HTR-8/SVneo (cell line): ENCODE data around the gene EPHA2.

Experiments
- DNase-seq: peaks from one replicate; pipeline ENCODE4 v3.0.0; 2011; ENCODE audit warnings: low spot score, mixed read lengths; ENCODE audit not compliant: insufficient read length
- FAIRE-seq: peaks from 2 replicates; lab custom pipeline; 2011; peaks lifted over from hg19 to GRCh38; lab: Jason Lieb, UNC

Gene EPHA2

GRCh38 chr1:16151995-16152384 lies 3.9 kb downstream of the EPHA2 start:
- DNase-seq (no peak), FAIRE-seq (no peak)

GRCh38 chr1:16151196-16151994 lies 4.5 kb downstream of the EPHA2 start:
- no peak for DNase-seq

GRCh38 chr1:16150508-16150907 lies 5.4 kb downstream of the EPHA2 start:
- DNase-seq, result no peak

More at GRCh38 chr1:16151196-16151994, 4.5 kb downstream of the EPHA2 start:
- FAIRE-seq, result no peak

GRCh38 chr1:16149702-16150488 lies 6.0 kb downstream of the EPHA2 start:
- FAIRE-seq, result no peak

More at GRCh38 chr1:16150508-16150907, 5.4 kb downstream of the EPHA2 start:
- no peak for FAIRE-seq

DNA sequence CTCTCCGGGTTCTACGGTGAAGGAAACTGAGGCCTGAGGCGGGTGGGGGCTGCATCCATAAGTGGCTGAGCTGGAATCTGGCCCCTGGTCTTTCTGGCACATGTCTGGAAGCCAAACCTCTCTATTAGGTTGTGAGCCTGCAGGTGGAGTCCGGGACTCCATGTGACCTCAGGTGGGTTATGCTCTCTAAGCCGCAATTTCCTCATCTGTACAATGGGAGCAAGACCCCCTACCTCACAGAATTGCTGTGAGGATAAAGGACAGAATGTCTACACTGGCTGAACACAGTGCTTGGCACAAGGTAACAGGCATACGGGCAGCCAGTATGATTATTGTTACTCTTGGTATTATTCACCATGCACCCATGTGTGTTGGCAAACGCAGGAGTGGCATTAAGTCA lies 6.7 kb downstream of the EPHA2 start:
- DNase-seq, result no peak
- no peak for FAIRE-seq

More at GRCh38 chr1:16149702-16150488, 6.0 kb downstream of the EPHA2 start:
- no peak for DNase-seq

DNA sequence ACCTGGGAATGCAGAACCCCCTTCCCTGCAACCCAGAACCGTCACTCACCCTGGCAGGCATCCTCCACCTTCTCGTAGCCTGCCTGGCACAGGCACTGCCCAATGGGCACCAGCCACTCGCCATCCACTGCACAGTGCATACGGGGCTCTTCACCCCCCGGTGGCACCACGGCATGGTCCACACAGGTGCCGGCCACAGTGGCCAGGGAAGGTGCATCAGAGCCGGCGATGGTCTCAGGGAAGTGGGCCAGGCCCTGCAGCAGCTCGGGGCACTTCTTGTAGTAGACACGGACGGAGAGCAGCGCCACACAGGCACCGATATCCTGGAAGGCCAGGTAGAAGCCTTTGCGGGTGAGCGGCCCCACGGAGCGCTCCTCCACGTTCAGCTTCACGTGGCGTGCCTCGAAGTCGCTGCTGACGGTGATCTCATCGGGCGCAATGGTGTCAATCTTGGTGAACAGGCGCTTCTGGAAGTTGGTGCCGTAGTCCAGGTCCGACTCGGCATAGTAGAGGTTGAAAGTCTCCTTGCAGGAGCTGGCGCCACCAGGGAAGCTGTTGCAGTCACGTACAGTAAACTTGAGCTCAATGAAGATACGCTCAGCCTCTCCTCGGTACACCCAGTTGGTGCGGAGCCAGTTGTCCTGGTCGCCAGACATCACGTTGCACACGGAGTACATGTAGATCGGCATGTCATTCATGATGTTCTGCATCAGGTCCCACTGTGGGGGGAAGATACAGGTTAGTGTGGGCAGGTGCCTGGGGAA lies 7.4 kb downstream of the EPHA2 start:
- FAIRE-seq, result no peak
- DNase-seq, result no peak

DNA sequence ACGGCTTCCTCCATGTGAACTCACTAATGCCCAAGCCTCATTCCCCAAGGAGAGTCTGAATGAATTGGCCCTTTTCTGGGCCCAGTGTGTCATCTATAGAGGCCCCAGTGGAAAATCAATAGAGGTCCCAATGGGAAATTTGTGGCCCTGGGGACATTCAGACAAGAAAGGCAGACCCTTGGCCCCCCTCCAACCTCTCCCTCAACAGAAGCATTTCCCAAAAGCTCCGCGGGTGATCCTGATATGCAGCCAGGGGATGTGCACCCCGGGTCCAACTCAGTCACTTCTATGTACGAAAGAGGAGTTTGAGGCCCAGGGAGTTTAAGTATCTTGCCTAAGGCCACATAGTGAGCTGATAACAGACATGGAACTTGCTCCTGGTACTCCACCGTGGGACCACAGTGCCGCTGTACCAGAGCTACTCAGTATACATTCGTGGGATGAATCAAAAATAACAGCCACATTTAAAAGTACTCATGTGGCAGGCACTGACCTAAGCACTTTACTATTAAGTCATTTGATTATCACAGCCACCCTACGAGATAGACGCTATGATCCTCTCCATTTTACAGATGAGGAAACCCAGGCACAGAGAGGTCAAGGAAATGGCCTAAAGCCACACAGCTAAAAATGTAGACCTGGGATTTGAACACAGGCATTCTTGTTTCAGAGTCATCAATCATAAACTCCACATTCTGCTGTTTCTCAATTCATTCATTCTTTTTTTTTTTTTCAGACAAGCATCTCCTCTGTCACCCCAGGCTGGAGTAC lies 8.5 kb downstream of the EPHA2 start:
- FAIRE-seq (no peak), DNase-seq (no peak)

GRCh38 chr1:16146279-16147155 lies 9.4 kb downstream of the EPHA2 start:
- peak; percentile 88 for DNase-seq
- peak; percentile 4 for FAIRE-seq

DNA sequence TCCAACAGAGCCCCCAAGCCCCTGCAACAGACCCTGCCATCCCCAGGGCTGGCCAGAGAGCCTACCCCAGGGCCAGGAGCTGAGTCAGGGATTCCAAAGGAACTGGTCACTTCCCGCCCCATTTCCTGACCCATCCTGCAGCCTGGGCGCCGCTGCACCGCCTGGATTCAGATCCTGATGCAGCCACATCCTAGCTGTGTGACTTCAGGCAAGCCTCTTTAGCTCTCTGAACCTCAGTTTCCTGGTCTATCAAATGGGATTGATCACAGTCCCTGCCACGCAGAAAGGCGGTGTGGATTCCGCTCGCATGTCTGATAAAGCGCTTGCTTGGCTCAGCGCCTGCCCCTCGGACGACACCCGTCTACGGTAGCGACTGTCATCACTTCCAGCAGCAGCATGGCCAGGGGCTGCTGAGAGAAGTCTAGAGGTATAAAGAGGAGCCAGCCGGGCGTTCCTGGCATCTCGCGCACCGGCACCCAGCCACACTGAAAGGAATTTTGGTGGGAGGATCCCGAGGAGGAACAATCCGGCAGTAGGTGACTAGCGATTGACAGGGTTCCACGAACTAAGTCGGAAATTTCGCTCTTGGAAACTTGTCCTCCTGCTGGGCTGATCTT lies 10.1 kb downstream of the EPHA2 start:
- FAIRE-seq (no peak), DNase-seq (peak; percentile 76)

DNA sequence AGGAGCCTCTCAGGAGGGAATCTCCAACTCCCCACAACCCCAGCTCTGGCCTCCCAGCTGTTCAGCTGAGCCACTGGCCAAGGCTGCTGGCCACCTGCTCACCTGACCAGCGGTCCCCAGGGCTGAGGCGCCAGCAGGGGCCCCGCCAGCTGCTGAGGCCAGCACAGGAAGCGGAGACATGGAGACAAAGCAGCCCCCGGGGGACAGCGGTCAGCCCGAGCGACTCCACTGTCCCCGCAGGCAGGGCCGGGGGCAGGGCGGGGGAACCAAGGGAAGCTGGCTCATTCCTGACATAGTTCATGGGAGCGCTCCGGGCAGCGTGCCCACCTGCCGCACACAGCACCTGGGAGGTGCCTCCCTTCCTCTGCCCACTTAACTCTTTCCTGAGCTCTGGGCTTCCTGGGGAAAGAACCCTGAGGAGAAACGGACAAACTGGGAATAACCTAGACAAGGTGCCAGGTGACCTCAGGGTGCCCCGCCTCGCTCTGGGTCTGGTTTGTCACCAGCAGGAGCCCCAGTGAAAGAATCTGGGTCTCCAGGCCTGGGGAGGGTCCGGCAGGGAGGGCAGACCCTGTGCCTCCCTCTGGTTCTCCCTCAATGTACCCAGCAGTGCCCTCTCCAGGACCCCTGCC lies 10.7 kb downstream of the EPHA2 start:
- FAIRE-seq (no peak), DNase-seq (peak; percentile 62)

DNA sequence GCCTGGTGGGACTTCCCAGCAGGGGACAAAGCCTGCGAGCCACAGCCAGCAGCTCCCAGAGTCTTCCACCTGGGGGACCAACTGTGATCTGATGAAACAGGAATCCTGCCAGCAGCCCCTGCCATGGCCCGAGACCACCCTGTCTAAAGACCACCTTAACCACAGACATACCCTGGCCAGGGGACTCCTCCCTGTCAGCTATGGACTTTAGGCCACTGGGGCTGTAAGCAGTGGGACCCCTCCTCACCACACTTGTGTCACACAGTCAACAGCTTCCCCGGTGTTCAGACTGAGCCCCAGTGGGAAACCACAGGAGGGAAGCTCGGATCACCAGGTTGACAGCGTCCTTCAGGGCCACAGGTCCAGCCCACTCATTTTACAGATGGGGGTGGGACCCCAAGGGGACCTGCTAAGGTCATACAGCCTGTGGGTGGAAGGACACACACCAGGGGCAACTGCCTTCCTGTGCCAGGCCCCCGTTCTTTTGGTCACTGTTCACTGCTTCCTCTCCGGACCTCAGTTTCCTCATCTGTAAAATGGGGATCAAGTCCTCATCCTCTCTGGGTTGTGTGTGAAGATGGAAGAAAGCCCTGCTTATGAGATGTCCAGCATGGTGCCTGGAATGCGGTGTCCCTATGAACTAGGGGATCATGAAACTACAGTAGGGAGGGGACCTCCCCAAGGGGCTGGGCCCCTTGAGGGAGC lies 11.4 kb downstream of the EPHA2 start:
- DNase-seq (no peak), FAIRE-seq (no peak)

GRCh38 chr1:16143566-16144324 lies 12.1 kb downstream of the EPHA2 start:
- DNase-seq, result peak; percentile 54
- no peak for FAIRE-seq

DNA sequence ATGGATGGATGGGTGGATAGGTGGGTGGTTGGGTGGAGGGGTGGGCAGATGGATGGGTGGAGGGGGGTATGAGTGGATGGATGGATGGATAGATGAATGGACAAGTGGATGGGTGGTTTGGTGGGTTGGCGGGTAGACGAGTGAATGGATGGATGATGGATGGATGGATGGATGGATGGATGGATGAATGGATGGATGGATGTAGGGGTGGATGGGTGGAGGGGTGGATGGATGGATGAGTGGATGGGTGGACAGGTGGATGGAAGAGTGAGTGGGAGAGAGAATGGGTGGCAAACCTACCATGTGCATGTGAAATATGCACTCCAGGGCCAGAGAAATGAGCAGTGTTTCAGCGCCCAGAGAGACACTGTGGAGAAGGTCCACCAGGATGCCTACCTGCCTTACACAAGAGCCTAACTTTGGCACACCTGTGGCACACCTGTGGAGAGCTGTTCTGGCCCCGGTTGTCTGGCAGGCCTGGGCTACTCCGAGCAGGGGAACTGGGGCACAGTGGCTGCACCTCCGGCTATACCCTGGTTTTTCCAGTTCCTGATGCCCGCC lies 12.8 kb downstream of the EPHA2 start:
- DNase-seq (no peak), FAIRE-seq (no peak)

GRCh38 chr1:16142383-16142995 lies 13.4 kb downstream of the EPHA2 start:
- FAIRE-seq, result peak; percentile 23
- DNase-seq, result no peak

GRCh38 chr1:16141573-16142336 lies 14.1 kb downstream of the EPHA2 start:
- DNase-seq, result no peak
- FAIRE-seq, result no peak
